ENCODE results near the gene HPCAL1. TPM values are rescaled to one million over a fixed set of nuclear protein-coding genes. Genes with fewer than 3 reads are reported as not detected.

Gene HPCAL1
- total and polyA plus RNA-seq, 10 of the 15 experiments (the other 5 are each of a cell fraction or from before 2014, with no cell fraction given), result 0.40 to 12.8 (median 7.9) TPM

DNA sequence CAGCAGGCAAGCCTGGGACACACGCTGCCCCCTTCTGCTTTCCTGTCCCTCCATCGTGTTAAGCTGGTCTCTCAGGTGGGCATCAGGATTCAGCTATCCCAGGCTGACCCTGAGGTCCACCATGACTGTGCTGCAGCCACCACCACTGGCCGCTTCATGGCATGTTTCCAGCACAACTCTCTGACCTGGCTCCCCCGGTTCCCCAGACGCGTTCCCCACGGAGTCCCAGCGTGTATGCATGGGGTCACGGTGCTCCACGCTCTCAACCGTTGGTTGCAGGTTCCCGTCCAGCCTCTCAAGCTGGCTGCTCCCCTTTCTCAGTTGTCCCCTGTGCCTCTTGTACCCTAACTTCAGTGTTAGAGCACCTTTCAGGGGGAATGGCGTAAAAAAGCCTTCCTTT, 20.3 kb downstream of the HPCAL1 start (continued):
- TF ChIP-seq, protein P1, sequence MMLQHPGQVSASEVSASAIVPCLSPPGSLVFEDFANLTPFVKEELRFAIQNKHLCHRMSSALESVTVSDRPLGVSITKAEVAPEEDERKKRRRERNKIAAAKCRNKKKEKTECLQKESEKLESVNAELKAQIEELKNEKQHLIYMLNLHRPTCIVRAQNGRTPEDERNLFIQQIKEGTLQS (IDR thresholded peaks at IDR 0.05; ENCODE audit: borderline replicate concordance, extremely low read depth, low read depth, low read length), result no peak
- TF ChIP-seq MEF2A (IDR thresholded peaks at IDR 0.05; ENCODE audit: insufficient read depth, low read depth, low read length), result no peak
- TF ChIP-seq NBN (IDR thresholded peaks at IDR 0.05), result no peak
- no peak for TF ChIP-seq IKZF2 (IDR thresholded peaks at IDR 0.05)

DNA sequence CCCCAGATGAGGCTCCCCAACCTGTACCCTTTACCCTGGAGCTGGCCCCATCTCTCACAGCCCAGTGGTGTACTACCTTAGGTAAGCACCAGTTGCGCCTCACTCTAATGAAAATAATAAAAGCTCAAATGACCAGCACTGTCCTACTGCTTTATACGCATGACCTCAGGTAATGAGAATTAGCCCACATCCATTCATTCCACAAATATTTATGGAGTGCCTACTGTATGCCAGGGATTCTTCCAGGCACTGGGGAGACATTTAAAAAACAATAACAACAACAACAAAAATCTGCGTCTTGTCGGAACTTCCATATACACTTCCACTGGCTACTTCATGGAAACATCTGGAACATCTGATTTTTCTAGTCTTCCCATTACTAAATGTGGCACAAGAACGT, 20.8 kb downstream of the HPCAL1 start:
- CTCF ChIA-PET, result interaction anchor here (0.8 to 1.4 kb wide), 2 partner anchors 16 to 20 kb away, joined by 3 to 4 read pairs; no protein-coding TSS in a partner anchor
- Histone ChIP-seq H2AFZ (ENCODE audit: control insufficient read depth, low read depth, low read length) (no peak overlapping the region), H3K27ac (ENCODE audit: control insufficient read depth, insufficient read depth) (no peak overlapping the region), H3K36me3 (ENCODE audit: control insufficient read depth in 2 of 2, insufficient read depth in 2 of 2, low read length in 1 of 2) (no peaks in the 10 kb centered on the region), H3K9me3 (replicated peaks; ENCODE audit: control insufficient read depth, insufficient read depth, low read length) (no peaks in the 10 kb centered on the region; the same call in 2 of the 3 replicates), H3K4me1 (ENCODE audit: control insufficient read depth, insufficient read depth, low read length) (peaks cover 4% of the 10 kb centered on the region), H3K9ac (ENCODE audit: control insufficient read depth, insufficient read depth, low read length) (no peak overlapping the region), H4K20me1 (ENCODE audit: control insufficient read depth, insufficient read depth) (no peaks in the 10 kb centered on the region), H3K79me2 (ENCODE audit: control insufficient read depth, insufficient read depth, low read length) (no peaks in the 10 kb centered on the region), H3K4me3 (no peak overlapping the region), H3K27me3 (replicated peaks in 1 of 2; ENCODE audit: control insufficient read depth in 2 of 2, insufficient read depth in 2 of 2, low read length in 1 of 2) (no peaks in the 10 kb centered on the region), H3K4me2 (ENCODE audit: control insufficient read depth, insufficient read depth) (no peak overlapping the region)
- DNase-seq (ENCODE audit: low read depth, low spot score) (no peak), ATAC-seq (no peak), FAIRE-seq (no peak)
- 74% methylated on average over 5 of the region's 5 CpGs for WGBS (ENCODE audit: insufficient coverage, insufficient replicate concordance, low lambda C conversion rate, missing lambda C conversion rate)
- POLR2A ChIA-PET, result interaction anchor here (0.6 to 1.2 kb wide), 3 partner anchors 9 to 84 kb away, joined by 3 read pairs; no protein-coding TSS in a partner anchor
- no TSS peak for BruUV-seq (replicated peaks)
- in situ Hi-C loops (cut with MboI), result no loop called here
- intact Hi-C loops (cut with micrococcal nuclease; ENCODE audit: unreplicated experiment), result no loop called here
- TF ChIP-seq, protein P2, sequence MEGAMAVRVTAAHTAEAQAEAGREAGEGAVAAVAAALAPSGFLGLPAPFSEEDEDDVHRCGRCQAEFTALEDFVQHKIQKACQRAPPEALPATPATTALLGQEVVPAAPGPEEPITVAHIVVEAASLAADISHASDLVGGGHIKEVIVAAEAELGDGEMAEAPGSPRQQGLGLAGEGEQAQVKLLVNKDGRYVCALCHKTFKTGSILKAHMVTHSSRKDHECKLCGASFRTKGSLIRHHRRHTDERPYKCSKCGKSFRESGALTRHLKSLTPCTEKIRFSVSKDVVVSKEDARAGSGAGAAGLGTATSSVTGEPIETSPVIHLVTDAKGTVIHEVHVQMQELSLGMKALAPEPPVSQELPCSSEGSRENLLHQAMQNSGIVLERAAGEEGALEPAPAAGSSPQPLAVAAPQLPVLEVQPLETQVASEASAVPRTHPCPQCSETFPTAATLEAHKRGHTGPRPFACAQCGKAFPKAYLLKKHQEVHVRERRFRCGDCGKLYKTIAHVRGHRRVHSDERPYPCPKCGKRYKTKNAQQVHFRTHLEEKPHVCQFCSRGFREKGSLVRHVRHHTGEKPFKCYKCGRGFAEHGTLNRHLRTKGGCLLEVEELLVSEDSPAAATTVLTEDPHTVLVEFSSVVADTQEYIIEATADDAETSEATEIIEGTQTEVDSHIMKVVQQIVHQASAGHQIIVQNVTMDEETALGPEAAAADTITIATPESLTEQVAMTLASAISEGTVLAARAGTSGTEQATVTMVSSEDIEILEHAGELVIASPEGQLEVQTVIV (IDR thresholded peaks at IDR 0.05; ENCODE audit: borderline replicate concordance, partially characterized antibody), result no peak
- TF ChIP-seq STAT3 (IDR thresholded peaks at IDR 0.05; ENCODE audit: low read depth, low read length), result no peak
- SMC1A ChIA-PET (ENCODE audit: uncharacterized antibody, unreplicated experiment), result interaction anchor here (1.0 kb wide), 1 partner anchor 52 kb away, joined by 3 read pairs; no protein-coding TSS in a partner anchor
- RAD21 ChIA-PET (ENCODE audit: unreplicated experiment), result interaction anchor here (0.9 kb wide), 1 partner anchor 112 kb away, joined by 3 read pairs; no protein-coding TSS in a partner anchor
